Stimulated activated CD4-positive, alpha-beta T cell treated with anti-CD3 and anti-CD28 coated beads, TNF-alpha, amount 100 ng/mL, for 48 hours (primary cell): ENCODE results near the gene NEU2.
"Not testable (repeated sequence)": the region's sequence is repeated elsewhere in the genome, so short reads cannot be mapped to it uniquely, and the experiment has no call there.

Experiments
- DNase-seq, 3 donors: peaks; one replicate each; pipeline ENCODE4 v3.0.0-alpha.2; 2020; ENCODE audit warnings: low read depth in 3 of 3

The NEU2 gene

DNA sequence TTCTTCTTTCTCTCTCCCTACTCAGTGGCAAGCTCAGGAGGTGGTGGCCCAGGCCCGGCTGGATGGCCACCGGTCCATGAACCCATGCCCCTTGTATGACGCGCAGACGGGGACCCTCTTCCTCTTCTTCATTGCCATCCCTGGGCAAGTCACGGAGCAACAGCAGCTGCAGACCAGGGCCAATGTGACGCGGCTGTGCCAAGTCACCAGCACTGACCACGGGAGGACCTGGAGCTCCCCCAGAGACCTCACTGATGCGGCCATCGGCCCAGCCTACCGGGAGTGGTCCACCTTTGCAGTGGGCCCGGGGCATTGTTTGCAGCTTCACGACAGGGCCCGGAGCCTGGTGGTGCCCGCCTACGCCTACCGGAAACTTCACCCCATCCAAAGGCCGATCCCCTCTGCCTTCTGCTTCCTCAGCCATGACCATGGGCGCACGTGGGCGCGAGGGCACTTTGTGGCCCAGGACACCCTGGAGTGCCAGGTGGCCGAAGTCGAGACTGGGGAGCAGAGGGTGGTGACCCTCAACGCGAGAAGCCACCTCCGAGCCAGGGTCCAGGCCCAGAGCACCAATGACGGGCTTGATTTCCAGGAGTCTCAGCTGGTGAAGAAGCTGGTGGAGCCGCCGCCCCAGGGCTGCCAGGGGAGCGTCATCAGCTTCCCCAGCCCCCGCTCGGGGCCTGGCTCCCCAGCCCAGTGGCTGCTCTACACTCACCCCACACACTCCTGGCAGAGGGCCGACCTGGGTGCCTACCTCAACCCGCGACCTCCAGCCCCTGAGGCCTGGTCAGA is 1.8 kb downstream of the NEU2 start:
- no peak for DNase-seq

DNA sequence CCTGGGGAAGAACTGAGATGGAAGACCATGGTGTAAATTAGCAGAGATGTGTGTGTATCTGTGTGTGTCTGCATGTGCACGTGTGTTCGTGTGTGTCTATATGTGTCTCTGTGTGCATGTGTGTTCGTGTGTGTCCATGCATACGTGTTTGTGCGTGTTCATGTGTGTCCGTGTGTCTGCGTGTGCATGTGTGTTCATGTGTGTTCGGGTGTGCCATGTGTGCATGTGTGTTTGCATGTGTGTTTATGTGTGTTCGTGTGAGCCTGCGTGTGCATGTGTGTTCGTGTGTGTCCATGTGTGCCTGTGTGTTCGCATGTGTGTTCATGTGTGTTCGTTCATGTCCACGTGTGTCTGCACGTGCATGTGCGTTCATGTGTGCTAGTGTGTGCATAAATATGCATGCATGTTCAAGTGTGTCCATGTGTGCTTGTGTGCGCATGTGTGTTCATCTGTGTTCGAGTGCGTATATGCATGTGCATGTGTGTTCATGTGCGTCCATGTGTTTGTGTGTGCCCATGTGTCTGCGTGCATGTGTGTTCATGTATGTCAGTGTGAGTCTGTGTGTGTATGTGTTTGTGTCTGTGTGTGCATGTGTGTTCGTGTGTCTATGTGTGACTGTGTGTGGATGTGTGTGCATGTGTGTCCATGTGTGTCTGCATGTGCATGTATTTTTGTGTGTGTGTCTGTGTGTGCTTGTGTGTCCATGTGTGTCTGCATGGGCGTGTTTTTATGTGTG is 3.1 kb downstream of the NEU2 start:
- DNase-seq = no peak

DNA sequence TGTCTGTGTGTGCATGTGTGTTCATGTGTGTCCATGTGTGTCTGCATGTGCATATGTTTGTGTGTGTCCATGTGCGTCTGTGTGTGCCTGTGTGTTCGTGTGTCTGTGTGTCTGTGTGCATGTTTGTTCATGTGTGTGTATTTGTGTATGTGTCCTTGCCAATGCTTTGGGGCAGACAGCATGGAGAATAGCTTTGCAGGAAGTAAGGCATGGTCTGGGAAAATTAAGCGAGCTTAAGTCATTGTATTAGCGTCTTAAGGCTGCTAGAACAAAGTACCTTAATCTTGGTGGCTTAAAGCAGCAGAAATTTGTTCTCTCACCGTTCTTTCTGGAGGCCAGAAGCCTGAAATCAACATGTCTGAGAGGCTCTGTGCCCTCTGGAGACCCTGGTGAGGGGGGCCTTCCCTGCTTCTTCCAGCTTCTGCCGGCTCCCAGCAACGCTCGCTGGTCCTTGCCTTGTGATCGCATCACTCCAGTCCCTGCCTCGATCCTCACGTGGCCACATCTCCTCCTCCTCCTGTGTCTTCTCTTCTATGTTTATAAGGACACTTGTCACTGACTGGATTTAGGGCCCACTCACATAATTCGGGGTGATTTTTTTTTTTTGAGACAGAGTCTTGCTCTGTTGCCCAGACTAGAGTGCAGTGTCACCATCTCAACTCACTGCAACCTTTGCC is 3.8 kb downstream of the NEU2 start:
- DNase-seq = no peak

DNA sequence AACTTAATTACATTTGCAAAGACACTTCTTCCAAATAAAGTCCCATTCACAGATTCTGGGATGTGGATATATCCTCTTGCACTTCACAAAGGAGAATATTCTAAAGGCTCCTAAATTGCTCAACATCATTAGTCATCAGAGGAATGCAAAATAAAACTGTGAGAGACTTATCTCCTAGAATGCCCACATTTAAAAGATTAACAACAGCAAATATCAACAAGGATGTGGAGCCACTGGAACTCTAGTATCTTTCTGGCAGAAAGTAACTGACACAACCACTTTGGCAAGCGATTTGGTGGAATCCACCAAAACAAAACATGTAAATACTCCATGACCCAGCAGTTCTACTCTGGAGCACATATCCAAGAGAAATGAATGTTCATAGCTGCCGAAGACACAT is 4.6 kb downstream of the NEU2 start:
- DNase-seq = no peak

DNA sequence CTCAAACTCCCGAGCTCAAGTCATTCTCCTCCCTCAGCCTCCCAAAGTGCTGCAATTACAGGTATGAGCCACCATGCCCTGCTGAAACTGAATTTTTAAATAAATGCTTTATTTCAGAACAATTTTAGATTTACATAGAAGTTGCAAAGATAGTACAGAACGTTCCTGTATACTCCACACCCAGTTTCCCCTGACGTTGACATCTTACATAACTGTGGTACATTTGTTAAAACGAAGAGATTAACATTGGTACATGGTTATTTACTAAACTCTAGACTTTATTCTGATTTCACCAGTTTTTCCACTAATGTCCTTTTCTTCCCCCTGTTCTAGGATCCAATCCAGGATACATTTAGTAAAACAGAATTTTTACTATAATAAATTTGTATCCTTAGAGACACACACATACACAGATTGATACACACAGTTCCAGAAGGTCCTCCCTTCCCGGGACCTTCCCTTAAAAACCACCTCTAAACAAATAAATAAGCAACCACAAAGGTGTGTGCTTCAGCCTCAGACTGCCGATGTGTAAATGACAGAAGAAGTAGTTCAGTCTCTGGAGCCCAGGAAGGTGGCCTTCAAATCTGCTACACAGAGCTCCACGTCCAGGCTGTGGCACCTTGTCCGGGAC is 6.9 kb downstream of the NEU2 start:
- no peak for DNase-seq

DNA sequence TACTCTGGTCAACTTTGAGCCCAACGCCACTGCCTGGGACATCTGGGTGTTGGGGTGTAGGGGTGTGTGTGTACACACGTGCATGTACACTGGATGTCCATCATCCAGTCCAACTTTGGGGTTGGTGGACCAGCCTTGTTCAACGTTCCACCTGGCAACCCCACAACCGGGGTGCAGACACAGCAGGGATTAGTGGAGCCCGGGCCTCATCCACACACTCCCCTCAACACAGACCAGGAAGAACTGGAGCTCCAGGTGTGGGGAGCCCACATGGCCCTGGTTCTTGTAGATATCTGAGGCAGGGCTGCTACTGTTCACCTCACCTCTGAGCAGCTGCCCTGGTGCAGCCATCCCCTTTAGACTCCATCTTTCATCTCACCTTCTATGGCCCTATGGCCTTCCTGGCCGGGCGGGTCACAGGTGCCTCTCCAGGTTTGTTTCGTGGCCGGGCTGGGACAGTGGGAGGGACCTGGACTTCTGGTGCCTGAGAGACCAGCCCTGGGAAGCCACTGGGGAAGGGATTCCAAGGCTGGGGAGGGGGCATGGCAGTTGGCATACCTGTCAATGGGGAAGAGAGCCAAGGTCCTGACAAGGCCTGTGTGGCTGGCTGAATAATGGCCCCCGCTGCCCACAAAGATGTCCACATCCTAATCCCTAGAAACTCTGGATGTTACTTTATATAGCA is 7.5 kb downstream of the NEU2 start:
- no peak for DNase-seq

DNA sequence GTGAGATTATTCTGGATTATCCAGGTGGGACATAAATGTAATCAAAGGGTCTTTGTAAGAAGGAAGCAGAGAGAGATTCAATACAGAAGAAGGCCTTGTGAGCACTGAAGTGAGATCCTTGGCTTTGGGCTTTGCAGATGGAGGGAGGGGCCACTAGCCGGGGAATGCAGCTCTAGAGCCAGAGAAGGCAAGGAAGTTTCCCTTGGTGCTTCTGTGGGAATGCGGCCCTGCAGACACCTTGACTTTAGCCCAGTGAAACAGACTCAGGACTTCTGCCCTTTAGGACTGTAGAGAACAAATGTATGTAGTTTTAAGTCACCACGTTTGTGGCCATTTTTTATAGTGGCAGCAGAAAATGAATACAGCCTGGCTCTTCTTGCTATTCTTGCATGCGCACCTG is 8.1 kb downstream of the NEU2 start:
- no peak for DNase-seq

DNA sequence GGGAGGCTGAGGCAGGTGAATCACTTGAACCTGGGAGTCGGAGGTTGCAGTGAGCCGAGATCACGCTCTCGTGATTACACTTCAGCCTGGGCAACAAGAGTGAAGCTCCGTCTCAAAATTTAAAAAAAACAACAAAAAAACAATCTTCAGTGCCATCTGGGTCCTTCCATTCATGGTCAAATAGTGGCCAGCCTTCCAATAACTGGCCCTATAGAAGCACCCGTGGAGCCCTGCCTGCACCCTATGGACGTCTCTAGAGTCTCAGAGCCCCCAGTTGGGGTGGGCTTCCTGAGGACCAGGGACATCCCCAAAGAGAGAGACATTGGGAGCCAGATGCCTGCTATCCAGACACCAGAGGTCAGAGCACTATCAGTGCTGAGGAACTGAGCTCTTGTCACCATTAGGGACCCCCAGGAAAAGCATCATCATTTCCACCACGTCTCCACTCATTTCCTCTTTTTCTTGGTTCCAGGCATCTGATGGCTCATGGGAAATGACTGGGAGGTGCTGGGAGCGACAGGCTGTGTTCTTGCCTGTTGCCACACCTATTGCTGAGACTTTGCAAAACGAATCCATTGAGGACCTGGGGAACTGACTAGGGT is 9.4 kb downstream of the NEU2 start:
- DNase-seq = no peak

DNA sequence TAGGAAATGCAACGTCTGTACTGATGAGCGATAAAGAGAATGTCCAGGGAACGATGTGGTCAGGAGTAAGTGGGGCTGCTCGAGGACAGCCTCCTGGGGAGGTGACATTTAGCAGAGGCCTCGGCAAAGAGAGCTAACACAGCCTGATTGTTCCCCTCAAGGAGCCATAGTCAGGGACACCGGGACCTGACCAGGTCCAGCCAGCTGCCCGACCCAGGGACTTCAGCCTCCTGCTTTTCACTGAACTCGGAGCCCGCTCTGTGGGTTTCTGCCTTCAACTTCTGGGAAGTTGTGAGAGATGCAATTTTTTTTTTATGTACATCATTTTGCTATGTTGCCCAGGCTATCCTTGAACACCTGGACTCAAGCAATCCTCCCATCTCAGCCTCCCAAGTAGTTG is 10.1 kb downstream of the NEU2 start:
- DNase-seq = no peak

DNA sequence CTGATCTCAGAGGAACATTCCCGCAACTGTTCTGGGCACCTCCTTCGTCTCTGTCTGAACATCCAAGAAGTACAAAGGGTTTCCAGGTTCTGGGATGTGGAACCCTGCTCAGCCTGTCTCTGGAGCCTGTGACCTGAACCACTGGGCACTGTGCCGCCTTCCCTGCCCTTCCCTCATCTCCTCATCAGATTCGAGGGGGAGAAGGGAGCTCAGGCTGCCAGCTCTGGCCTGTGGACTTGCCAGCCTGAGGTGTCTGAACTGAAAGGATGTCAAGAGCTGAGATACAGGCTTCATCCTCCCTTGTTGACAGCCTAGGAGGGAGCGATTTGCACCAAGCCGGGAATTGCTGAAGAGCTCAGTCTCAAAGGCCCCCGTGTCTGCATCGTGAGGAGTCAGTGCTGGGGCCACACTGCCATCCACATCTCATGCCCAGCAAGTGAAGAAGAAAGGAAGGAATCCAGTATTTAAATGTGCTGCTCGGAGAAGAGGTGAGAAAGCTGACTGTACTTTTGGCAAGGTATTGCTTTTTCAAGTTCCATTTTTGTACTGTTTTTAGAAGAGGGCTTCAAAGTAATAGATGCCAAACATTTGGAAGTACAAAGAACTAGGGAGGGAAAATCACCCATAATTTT is 12.6 kb downstream of the NEU2 start:
- no peak for DNase-seq

DNA sequence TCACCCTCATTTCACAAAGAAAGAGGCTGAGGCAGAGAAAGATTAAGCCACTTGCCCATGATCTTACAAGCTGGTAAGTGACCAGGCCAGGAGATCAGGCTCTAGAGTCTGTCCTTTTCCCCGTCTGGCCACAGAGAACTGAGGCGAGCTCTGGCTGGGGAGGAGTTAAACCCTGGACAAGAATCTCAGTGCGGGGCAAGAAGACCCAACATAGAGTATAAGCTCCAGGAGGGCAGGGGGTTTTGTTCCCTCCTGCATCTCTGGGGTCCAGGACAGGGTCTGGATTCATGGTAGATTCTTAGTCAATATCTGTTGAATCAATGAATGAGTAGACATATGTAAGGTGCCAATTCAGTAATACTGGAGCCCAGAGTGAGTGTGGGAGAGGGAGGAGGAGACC is 14.7 kb downstream of the NEU2 start:
- no peak for DNase-seq

DNA sequence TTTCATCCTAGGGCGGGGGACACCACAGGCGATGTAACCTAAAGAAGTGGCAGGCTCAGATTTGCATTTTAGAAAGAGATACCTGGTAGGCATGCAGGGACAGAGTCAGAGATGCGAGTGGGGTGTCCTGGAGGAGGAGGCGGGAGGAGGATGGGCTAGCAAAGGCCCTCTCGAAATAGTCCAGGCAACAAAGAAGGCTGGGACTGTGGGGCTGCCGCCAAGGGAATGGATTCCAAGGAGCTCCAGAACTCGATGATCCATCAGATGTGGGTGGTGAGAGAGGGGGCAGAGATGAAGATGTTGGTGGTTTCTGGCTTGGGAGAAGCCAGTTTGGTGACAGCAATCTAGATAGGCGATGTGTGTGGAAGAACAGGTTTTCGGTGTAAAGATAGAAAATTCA is 15.2 kb downstream of the NEU2 start:
- DNase-seq = no peak

DNA sequence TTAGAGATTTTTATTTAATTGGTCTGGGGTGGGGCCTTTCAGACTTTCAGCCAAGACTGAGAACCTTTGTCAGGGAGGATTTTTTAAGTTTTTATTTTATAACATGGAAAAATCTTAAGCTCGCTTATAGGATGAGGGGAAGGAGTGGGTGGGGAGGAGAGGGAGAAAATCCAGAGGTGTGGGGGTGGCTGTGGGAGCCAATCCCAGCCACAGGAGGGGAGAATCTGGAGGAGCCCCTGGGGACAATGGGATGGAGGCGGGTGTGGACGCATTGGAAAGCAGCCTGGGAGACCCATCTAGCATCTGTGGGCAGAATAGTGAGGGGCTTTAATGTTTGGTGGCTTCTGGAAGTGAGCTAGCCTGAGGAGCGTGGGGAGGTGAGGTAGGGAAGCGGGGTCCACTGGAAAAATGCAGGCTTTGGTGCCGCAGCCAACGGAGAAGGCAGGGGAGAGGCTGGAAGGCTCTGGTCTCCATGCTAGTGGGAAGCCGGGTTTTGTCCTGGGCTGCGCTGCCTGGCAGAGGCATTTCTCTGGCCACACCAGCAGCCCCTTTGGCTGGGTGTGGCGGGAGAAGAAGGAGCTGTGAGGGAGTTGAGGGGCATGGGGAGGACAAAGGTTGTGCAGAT is 16.2 kb downstream of the NEU2 start:
- no peak for DNase-seq

DNA sequence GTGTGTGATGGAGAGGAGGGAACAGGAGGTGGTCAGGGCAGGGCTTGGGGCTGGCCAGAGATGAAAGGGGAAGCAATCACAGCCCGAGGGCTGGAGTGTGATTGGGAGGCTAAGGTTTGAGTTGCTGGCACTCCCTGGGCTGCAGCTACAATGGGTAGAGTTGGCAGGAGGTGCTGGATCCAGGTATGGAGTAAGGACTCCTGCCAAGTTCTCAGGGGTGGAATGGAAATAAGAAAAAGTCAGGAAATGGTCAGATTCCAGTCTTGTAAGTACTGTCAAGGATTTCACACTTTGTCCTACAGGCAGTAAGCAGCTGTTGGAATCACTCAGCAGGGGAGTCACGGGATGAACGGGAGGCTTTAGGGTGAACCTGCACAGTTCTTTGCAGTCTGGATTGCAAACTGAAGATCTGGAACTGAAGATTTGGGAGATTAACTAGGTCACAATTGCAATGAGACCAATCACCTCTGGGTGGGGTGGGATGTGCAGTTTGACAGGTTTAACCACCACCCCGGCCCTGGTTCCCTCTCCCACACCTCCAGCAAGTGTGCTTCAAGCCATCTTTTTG is 16.8 kb downstream of the NEU2 start:
- no peak for DNase-seq

DNA sequence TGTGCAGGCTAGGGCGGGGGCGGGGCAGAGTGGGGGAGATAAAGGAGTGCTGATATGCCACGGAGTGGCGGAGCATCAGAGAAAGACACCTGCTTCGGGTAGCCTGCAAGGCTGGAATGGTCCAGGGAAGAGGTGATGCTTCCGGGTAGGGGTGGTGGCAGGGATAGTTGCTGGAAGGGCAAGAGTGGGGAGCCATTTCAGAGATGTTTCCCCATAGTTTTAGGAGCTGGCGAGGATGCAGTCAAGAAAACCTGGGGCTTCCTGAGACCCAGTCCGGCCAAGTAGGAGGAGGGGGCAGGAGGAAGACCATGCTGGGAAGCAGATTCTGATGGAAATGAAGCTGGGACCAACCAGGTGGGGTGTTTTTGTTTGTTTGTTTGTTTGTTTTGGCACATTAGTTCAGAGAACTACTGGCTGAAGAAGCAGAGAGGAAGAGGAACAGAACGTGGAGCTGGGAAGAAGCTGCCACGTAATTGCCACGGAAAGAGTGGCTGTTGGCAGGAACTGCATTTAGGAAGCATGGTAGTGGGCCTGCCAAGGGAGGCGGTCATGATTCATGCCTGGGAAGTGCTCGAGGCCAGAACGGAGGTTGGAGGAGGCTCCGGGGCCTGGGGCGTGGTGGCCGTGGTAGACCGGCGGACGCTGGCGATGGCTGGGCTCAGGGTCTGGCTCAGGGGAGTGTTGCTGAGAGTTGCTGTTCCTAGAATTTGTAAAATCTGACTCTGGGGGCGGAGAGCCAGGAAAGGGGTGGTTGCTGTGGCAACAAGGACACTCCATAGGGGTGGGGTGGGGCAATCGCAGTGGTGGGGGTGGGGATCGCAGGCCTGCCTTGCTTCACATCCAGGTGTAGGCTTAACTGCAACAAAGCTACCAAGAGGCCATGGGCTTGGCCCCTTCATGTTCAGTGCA is 19.0 kb downstream of the NEU2 start:
- no peak for DNase-seq

DNA sequence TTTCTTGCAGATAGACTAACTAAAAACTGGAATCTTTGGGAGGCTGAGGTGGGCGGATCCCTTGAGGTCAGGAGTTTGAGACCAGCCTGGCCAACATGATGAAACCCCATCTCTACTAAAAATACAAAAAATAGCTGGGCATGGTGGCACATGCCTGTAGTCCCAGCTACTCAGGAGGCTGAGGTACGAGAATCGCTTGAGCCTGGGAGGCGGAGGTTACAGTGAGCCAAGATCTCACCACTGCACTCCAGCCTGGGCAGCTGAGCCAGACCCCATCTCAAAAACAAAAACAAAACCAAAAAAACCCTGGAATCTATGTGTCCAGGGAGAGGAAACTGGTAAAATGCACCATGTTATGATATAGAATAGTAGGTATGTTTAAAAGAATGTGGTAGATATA is 20.0 kb downstream of the NEU2 start:
- not testable (repeated sequence) for DNase-seq

DNA sequence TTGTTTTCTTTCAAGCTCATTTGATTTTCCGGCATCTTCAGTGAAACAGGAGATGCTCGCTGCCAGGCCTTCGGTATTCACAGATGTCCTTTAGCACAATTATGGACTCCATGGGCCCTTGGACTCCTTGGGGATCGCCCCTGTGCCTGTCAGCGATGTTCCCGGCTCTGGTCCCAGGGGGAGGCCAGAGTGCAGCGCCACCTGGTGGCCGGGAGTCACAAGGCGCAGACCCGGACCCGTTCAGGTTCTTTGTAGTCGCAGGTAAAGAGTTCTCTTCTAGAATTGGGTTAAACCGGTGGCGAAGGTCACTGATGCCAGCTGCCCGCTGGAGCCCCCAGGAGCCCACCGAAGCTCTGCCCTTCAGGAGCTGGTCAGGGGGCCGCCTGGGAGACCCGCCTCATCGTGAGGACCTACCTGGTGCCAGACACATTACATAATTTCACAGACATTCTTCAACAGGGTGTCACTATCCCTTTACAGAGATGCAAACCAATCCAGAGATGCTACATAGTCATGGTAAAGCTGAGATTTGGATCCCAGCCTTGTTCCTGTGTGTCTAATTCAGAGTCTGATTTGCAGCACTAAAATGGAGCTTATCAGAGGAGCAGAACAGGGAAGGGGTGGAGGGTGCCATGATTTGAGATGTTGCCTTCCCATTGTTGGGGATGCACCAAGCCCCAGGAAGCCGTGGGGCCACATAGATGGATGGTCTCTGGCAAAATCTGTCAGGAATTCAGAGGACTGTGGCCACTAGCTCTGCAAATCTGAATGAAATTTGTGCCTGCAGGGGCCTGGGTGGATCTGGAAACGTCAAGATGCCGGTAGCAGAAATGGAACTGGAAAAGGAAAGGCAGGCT is 21.7 kb downstream of the NEU2 start:
- DNase-seq = peak; percentile 52 to 73 (median 68)

DNA sequence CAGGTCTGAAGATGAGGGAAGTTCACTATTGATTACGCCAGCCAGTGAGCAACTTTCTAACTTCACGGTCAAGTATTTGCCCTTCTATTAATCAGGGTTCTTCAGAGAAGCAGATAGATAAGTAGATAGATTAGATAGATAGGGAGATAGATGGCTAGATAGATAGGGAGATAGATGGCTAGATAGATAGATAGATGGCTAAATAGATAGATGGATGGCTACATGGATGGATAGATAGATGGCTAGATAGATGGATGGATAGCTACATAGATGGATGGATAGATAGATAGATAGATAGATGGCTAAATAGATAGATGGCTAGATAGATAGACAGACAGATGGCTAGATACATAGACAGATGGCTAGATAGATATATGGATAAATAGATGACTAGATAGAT is 22.9 kb downstream of the NEU2 start:
- no peak for DNase-seq
